Measurements from ENCODE around the gene ING3. TPM values are rescaled to one million over a fixed set of nuclear protein-coding genes. Genes with fewer than 3 reads are reported as not detected.

The ING3 gene
- total and polyA plus RNA-seq, 2 of the 13 experiments (the other 11 are each of a cell fraction or from before 2014, with no cell fraction given) = 6.9 to 12.8 TPM

- FAIRE-seq (no peak), DNase-seq (ENCODE audit: low spot score) (no peak), ATAC-seq (no peak)
- H3K4me1 ChIP-seq (ENCODE audit: insufficient read depth, low read length) = no peaks in the 10 kb centered on the region
- TF ChIP-seq HNF4A (CRISPR knock-in tag; IDR thresholded peaks at IDR 0.05) (no peak), CEBPG (CRISPR knock-in tag; IDR thresholded peaks at IDR 0.05) (no peak), THAP9 (CRISPR knock-in tag; IDR thresholded peaks at IDR 0.05; ENCODE audit: borderline replicate concordance) (no peak), GTF2F1 (IDR thresholded peaks at IDR 0.05; ENCODE audit: low read length) (no peak), REPIN1 (CRISPR knock-in tag; IDR thresholded peaks at IDR 0.05; ENCODE audit: borderline replicate concordance, low read depth) (no peak), ZFAT (CRISPR knock-in tag; conservative IDR thresholded peaks at IDR 0.05) (no peak), ZNF746 (CRISPR knock-in tag; IDR thresholded peaks at IDR 0.05) (no peak), SMARCE1 (IDR thresholded peaks at IDR 0.05; ENCODE audit: borderline replicate concordance) (no peak), THAP11 (CRISPR knock-in tag; IDR thresholded peaks at IDR 0.05) (no peak), NR2C2 (CRISPR knock-in tag; IDR thresholded peaks at IDR 0.05; ENCODE audit: borderline replicate concordance) (no peak), NONO (IDR thresholded peaks at IDR 0.05) (no peak), NONO (CRISPR knock-in tag; conservative IDR thresholded peaks at IDR 0.05) (no peak), KLF13 (CRISPR knock-in tag; IDR thresholded peaks at IDR 0.05) (no peak)
- H3K27ac ChIP-seq (ENCODE audit: extremely low read length, insufficient read depth, low read length) = no peak overlapping the region
- POLR2A ChIA-PET = no interaction called here
- in situ Hi-C loops (cut with HindIII; ENCODE audit: extremely low pct_ligation_motif_present, low pct_unique_long_range_greater_than_20kb) (no loop called here), intact Hi-C loops (cut with micrococcal nuclease; ENCODE audit: unreplicated experiment) (no loop called here)
- no peak overlapping the region for H2AFZ ChIP-seq (ENCODE audit: low read length)
- BruUV-seq (replicated peaks) = no TSS peak
- CTCF ChIA-PET (ENCODE audit: low intra/inter-chr PET ratio, low total read pairs) = no interaction called here
- no peak overlapping the region for H3K9ac ChIP-seq (ENCODE audit: insufficient read depth, low read depth, low read length)
- no peaks in the 10 kb centered on the region for H4K20me1 ChIP-seq (ENCODE audit: insufficient read depth, low read length)
- H3K36me3 ChIP-seq (replicated peaks in 1 of 2; ENCODE audit: control insufficient read depth in 1 of 2, insufficient read depth in 2 of 2, low read length in 2 of 2) = no peaks in the 10 kb centered on the region
- H3K79me2 ChIP-seq (ENCODE audit: insufficient read depth, low read length) = no peaks in the 10 kb centered on the region
- H3K4me2 ChIP-seq (ENCODE audit: low read depth, low read length) = no peak overlapping the region
- H3K9me3 ChIP-seq (ENCODE audit: low read length) = no peaks in the 10 kb centered on the region
- WGBS (ENCODE audit: low lambda C conversion rate) = 33% methylated on average over 6 of the region's 6 CpGs
- H3K4me3 ChIP-seq (replicated peaks in 1 of 3; ENCODE audit: insufficient read depth in 1 of 3, low read depth in 2 of 3, low read length in 3 of 3) = no peak overlapping the region
- no peaks in the 10 kb centered on the region for H3K27me3 ChIP-seq (ENCODE audit: control insufficient read depth in 1 of 2, insufficient read depth in 2 of 2, low read length in 2 of 2)
These were observed 61.7 kb downstream of the ING3 start for GRCh38 chr7:121012170-121012874.
